NB4 (cell line): ENCODE results near the gene WFIKKN2.

ENCODE experiments used
- POLR2A ChIP-seq: IDR thresholded peaks from 2 replicates; pipeline ENCODE4 v1.6.1; 2011; ENCODE audit warnings: mild to moderate bottlenecking; ENCODE audit not compliant: insufficient read length; ENCODE audit errors: extremely low read depth
- TF ChIP-seq, protein P1 (sequence below): IDR thresholded peaks from one replicate; pipeline ENCODE4 v1.5.1; 2012; ENCODE audit warnings: low read depth, low read length

DNA sequence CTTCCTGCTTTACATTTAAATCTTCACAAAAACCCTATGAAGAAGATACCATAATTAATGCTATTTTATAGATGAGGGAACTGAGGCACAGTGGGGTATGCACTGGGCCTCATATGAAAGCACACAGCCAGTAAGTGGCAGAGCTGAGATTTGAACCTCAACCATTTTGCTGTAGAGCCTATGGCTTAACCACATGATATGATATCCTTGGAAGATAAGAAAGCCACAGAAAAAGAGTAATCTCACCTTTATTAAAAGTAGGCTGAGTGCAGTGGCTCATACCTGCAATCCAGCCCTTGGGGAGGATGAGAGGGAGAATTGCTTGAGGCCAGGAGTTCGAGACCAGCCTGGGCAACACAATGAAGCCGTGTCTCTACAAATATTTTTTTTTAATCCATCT, 45.8 kb downstream of the WFIKKN2 start:
- TF ChIP-seq, protein P1, sequence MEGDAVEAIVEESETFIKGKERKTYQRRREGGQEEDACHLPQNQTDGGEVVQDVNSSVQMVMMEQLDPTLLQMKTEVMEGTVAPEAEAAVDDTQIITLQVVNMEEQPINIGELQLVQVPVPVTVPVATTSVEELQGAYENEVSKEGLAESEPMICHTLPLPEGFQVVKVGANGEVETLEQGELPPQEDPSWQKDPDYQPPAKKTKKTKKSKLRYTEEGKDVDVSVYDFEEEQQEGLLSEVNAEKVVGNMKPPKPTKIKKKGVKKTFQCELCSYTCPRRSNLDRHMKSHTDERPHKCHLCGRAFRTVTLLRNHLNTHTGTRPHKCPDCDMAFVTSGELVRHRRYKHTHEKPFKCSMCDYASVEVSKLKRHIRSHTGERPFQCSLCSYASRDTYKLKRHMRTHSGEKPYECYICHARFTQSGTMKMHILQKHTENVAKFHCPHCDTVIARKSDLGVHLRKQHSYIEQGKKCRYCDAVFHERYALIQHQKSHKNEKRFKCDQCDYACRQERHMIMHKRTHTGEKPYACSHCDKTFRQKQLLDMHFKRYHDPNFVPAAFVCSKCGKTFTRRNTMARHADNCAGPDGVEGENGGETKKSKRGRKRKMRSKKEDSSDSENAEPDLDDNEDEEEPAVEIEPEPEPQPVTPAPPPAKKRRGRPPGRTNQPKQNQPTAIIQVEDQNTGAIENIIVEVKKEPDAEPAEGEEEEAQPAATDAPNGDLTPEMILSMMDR = no peak
- no peak for TF ChIP-seq POLR2A
